ELF-1 (cell line): Measurements from ENCODE around the gene MRPL44.

Experiments
- DNase-seq: peaks from one replicate; pipeline ENCODE4 v3.0.0-alpha.2; 2016; ENCODE audit warnings: low read depth, low spot score

The MRPL44 gene

DNA sequence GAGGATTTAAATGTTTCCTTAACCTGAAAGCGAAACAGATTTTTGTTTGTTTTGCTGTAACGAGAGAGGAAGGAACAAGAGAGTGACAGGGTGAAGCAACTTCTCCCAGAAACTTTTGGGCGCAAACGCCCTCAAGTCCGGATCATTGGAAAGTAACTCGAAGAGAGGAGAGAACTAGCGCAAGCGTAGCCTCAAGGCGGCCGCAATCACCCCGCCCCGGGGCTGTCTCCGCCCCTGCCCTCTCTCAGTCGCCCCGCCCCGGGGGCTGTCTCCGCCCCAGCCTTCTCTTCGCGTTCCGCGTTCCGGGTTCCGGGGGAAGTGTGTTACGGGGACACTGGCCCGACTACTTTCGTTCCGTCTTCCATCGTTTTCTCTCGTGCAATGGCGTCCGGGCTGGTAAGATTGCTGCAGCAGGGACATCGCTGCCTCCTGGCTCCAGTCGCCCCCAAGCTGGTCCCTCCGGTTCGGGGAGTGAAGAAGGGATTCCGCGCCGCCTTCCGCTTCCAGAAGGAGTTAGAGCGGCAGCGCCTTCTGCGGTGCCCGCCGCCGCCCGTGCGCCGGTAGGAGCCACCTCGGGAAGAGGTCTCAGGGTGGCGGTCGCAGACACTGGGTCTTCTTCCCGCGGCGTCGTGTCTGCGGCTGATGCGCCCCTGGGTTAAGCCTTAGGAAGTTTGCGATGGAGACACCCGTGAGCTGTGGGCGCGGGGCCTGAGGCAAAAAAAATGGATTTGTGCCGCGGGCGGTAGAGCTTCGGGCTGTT, at the start of gene MRPL44:
Gene MRPL44, plus strand, starts transcription at position 372 of the 760 bp plus-strand sequence. Its CDS starts 10 bp downstream, at position 382.
- DNase-seq, result peak; percentile 96

DNA sequence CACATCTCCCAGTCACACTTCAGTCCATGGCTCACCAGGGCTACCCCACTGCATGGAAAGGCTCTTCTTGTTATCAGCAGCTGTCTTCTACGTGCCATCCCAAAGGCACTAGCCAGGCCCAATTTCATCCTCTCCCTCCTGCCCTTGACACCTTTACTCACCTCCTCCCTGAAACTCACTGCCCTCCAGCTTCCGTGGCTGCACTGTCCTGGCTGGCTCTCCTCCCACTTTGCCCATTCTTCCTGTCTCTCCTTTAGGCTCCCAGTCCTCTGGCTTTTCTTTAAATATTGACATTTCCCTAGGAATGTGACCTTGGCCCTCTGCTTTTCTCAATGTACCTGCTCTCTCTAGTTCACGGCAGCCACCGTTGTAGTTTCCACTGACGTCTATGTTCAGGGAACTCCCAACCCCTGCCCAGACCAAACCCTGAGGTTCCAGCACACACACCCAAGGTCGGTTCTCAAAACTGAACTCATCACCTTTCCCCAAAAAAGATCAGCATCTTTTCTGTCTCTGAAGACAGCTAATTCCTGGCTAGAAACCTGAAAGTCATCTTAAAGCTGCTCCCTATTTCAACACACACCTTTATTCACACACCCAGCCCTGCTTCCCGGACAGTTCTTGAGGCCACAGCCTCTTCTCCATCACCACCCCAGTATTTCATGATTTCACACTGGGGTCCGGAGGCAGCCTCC, 48.8 kb upstream of the MRPL44 start:
- no peak for DNase-seq

- no peak for DNase-seq
Measured at GRCh38 chr2:223909001-223909741, 48.1 kb upstream of the MRPL44 start.

DNA sequence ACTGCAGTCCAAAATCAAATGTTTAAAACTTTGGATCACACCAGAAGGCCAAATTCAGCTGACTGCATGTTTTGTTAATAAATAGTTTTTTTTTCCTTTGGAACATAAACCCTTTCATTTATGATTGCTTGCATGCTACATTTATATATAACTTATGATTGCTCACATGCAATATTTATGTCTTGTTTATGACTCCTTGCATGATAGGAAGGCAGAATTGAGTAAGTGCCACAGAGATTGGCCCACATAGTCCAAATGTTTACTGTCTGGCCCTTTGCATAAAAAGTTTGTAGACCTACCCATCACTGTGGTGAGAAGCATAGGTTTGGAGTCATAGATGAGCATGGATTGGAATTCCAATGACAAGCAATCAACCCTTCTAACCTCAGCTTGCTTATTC, 42.9 kb upstream of the MRPL44 start:
- DNase-seq, result no peak

DNA sequence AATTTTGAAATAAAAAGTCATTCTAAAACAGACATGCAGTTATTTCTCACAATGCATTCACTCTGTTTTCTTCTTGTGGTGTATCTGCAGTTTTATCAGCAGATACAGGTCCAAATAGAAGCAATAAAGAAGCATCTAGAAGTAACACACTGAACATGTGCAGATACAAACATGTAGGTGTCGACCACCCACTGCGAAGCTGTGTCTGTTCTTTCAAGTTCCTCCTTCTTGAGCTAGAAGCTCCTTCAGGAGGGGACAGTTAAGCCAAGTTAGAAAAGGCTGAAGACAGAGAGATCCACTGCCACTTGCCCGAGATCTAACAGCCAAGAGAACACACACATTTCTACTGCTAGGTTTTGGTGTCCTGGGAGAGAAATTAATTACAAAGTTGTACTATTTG, 42.2 kb upstream of the MRPL44 start:
- DNase-seq, result no peak

DNA sequence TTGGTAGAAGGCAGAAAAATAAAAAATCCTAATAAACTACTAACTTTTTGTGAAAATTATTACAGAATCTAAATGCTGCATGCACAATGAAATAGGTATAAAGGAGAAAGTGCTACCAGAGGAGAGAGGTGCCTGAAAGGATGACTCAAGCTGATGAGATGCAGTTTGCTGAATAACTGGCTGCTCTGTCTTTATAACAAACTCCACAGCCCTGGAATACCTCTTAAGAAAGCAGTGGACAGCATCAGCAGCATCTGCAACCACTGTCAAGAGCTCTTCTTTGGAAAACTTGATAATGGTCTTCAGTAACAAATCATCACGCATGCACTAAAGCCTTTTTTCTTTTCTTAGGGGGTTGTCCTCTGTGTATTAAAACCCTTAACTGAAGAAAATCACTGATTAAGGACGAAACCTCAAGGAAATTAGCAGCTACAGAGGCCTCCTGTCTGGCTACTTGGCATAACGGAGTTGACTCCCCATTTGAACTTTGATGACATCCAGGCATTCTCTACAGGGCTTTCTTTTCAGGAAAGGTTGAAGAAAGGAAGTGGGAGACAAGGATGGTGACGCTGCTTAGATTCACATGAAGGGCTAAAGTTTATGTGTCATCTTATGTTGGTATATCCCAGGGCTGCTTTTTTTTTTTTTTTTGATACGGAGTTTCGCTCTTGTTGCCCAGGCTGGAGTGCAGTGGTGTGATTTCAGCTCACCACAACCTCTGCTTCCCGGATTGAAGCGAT, 40.9 kb upstream of the MRPL44 start:
- no peak for DNase-seq

DNA sequence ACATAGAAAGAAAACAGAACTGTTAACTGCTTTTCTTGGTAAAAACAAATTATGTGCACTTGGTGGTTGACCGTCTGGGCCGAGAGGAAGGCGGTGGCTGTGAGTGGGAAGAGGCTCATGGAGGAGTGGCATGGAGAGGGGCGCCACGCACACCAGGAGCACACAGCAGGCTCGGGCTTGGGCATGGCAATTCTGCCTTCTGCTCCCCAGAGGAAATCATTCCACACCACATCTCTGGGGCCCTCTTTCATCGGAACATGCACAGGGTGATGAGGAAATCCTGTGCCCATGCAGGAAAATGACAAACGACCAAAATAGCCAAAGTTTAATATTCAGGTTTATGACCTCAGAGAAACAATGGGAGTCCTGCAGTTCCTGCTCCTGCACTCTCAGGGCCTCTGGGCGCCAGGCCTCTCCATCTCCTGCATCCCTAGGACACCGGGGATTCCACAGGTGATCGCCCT, 38.6 kb upstream of the MRPL44 start:
- no peak for DNase-seq

GRCh38 chr2:223920109-223920508, 37.2 kb upstream of the MRPL44 start:
- no peak for DNase-seq

GRCh38 chr2:223921204-223921603, 36.1 kb upstream of the MRPL44 start:
- DNase-seq, result no peak

- DNase-seq, result no peak
Measured at GRCh38 chr2:223922308-223922707, 35.0 kb upstream of the MRPL44 start.

GRCh38 chr2:223923976-223924375, 33.3 kb upstream of the MRPL44 start:
- no peak for DNase-seq

DNA sequence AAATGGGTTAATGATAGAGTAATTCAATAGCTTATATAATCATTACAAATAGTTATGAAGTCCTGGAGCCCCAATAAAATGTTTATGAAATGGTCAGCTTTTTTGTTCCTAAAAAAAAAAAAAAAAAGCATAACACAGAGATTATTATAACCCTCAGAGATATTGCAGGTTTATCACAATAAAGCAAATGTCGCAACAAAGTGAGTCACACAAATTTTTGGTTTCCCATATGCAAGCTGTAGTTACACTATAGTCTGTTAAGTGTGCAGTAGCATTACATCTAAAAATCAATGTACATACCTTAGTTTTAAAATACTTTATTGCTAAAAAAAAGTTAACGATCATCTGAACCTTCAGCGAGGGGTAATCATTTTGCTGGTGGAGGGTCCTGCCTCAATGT, 32.2 kb upstream of the MRPL44 start:
- no peak for DNase-seq

DNA sequence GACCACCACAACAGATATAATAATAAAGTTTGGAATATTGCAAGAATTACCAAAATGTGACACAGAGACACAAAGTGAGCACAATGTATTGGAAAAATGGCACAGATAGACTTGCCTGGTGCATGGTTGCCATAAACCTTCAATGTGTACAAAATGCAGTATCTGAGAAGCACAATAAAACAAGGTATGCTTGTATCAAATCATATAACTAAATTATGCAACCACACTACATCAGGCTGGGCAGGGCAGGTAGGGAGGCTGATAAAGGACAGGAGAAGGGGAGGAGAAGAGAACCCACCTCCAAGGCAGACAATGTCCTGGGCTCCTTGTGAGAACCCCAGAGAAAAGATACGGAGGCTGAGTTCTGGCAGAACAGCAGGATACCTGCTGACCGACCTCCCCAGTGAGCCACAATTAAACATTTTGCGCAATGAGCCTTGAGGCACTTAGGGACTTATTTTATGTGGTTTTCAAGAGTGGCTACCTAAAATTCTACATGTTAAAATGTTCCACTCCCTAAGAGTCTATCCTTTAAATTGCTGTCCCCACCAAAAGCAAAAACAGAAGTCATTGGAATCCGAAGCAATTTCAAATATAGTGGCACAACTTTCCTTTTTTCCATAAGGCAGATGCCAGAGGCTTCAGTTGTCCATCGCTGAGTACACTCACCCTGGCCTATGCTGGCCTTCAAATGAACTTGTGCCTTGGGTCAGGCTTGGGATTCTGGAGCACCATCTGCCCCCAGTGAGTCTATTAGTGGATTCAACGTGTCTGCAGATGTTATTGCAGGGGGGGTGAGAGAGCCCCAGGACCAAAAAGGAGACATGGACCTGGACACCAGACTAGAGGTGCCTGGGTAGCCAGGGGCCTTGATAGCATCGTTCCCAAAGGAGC, 28.9 kb upstream of the MRPL44 start:
- DNase-seq, result no peak

GRCh38 chr2:223929571-223930102, 27.6 kb upstream of the MRPL44 start:
- DNase-seq, result no peak

DNA sequence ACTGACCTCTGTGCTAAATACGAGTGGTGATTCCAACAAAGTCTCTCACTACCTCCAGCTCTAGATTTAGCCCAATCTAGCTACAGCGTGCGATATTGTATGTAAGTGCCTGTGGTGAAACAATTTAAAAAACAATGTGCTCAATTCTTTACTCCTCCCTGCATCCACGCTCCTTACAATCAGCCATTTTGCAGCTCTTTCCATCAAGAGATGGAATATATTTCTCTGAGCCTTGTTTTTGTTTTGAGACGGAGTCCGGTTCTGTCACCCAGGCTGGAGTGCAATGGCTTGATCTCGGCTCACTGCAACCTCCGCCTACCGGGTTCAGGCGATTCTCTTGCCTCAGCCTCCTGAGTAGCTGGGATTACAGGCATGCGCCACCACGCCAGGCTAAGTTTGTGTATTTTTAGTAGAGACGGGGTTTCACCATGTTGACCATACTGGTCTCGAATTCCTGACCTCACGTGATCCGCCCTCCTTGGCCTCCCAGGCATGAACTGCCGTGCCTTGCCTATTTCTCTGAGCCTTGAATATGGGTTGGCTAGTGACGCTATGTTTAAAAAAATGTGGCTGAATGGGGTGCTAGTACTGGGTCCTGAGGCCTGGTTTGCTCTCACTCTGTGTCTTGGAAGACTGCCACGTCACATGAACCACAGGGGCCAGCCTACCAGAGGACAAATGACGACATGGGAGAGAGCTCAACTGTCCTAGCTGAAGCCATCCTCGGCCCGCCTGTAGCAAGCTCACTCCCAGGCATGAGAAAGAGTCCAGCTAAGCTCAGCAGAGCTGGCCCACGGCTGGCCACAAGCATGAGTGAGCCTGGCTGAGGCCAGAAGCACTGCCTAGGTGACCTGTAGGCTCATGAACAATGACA, 26.9 kb upstream of the MRPL44 start:
- peak; percentile 28 for DNase-seq

DNA sequence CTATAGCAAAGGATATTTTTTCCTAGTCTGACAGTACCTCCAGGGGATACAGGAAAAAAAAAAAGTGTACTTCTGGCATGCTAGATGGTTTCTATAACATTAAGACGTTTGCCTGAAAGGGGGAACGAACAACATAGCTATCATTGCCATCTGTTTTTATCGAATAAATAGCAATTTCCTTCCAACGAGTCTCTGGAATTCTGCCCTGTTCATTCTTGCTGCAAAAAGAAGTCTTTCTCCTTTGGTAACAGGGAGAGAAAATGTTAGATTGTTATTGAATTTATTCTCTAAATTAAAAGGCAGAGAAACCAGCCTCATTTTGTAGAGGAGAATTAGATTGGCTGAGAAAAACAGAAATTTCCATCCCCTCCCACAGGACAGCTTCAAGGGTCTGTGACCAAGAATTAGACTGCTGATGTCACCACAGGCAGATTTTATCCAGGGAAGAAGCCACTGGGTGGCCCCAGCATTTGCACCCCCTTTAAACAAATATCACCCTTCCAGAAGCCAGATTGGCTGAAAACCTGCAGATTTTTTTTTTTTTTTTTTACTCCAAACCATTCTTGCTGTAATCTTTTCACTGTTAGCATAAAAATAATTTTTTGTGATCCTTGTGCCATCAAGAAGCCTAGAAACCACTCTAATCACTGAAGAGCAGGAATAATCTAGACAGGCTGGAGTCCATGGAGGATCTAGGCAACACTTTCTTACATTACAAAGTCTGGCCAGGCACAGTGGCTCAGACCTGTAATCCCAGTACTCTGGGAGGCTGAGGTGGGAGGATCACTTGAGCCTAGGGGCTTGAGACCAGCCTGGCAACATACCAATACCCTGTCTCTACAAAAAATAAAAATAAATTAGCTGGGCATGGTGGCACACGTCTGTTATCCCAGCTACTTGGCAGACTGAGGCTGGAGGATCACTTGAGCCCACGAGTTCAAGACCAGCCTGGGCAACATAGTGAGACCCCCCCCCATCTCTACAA, 24.2 kb upstream of the MRPL44 start:
- peak; percentile 43 for DNase-seq

GRCh38 chr2:223934870-223935269, 22.4 kb upstream of the MRPL44 start:
- DNase-seq, result no peak

GRCh38 chr2:223935459-223936125, 21.7 kb upstream of the MRPL44 start:
- no peak for DNase-seq
